Measurements from ENCODE around the gene CUL9. TPM values are rescaled to one million over a fixed set of nuclear protein-coding genes. Genes with fewer than 3 reads are reported as not detected.

The CUL9 gene
- total RNA-seq, 1 experiment from 2014 or later = 6.6 TPM

GRCh38 chr6:43172104-43173007 lies 9.6 kb upstream of the CUL9 start:
- peak; percentile 29 for DNase-seq (ENCODE audit: low read depth)

GRCh38 chr6:43173591-43174262 lies 8.3 kb upstream of the CUL9 start:
- peak; percentile 9 for DNase-seq (ENCODE audit: low read depth)

DNA sequence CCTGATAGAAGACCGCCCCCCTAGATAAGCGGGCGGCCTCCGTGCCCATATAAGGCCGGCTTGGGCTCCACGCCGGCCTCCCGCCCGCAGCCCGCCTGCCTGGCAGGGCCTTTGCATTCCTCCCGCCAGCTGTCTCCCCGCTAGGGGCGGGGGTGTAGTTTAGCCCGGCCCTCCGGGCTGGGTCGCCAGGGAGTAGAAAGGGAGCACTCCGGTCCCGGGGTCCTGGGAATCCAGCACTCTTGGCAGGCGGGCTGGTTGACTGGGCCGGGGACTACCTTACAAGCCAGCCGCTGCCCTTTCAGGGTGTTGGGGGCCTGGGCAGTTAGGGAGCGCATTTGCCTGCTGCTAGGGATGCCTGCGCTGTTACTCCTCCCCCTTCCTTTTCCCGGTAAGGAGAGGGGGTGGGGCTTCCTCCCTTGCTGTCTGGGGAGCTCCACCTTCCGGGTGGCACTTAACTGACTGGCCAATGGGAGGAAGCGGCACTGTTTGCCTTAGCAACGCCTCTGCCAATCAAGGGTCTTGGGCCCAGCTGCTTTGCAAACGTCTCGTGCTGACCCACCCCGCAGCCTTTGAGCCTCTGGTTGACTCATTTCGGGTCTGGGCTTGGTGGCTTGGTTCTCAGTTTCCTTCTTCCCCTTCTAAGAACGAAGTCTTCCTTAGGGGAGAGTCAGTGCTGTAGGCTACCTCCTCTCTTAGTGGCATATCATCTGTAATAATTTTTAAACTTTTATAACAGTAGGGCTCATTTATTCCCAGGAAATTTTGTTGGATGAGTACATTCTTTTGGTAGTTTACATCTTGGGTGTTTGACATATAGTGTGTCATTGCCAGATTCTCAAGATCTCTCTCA lies 7.5 kb upstream of the CUL9 start:
- DNase-seq (ENCODE audit: low read depth) = peak; percentile 99

- DNase-seq (ENCODE audit: low read depth) = no peak
These were observed 6.1 kb upstream of the CUL9 start for GRCh38 chr6:43175676-43176422.

DNA sequence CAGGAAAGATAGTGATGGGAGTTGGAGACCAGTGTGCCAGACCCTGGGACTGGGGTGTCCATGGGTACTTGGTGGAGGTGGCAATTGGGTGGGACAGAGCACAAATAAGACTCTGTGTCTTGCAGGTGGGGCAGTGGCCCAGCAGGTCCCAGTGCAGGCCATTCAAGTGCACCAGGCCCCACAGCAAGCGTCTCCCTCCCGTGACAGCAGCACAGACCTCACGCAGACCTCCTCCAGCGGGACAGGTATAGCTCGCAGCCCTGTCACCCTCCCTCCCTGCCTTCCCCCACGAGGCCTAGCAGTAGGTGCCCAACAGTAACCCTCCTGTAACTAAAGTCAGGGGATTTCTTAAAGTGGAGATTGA lies 5.6 kb upstream of the CUL9 start:
- no peak for DNase-seq (ENCODE audit: low read depth)

GRCh38 chr6:43178150-43178549 lies 3.8 kb upstream of the CUL9 start:
- DNase-seq (ENCODE audit: low read depth) = no peak

- no peak for DNase-seq (ENCODE audit: low read depth)
These were observed 2.8 kb upstream of the CUL9 start for GRCh38 chr6:43178951-43179830.

DNA sequence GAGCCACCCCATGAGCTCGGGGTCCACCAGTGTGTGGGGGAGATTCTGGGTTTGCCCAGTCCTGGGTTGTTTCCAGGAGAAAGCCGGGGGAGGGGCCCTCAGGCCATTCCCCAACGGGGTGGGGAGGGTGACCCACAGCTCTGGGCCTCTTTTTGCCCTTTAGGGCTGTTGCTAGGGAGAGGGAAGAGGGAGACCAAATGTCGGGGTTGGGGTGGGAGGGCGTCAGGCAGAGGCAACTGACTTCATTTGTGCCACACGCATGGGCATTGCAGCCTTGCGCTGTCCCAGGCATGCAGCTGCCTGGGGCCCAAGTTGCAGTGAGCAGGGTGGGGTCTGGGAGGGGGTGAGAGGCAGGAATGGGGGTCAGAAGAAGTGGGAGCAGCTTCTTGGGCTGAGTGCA lies 1.9 kb upstream of the CUL9 start:
- no peak for DNase-seq (ENCODE audit: low read depth)

- peak; percentile 9 for DNase-seq (ENCODE audit: low read depth)
These were observed 1.0 kb upstream of the CUL9 start for GRCh38 chr6:43180985-43181384.

GRCh38 chr6:43181621-43181941 lies 415 bp upstream of the CUL9 start:
- DNase-seq (ENCODE audit: low read depth) = no peak

DNA sequence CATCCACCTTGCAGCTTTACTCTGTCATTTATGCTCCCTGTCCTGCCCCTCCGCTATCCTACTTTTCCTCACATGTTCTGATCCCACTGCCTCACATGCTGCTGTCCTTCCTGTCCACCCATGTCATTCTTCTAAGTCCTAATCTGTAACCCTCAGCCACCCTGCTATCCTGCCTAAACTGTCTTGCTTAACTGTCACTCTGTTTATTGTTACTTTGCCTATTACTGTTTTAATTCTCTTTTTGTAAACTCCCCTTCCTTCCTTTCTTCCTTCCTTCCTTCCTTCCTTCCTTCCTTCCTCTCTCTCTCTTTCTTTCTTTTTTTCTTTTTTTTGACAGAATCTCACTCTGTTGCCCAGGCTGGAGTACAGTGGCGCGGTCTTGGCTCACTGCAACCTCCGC lies 1.4 kb downstream of the CUL9 start:
- no peak for DNase-seq (ENCODE audit: low read depth)

DNA sequence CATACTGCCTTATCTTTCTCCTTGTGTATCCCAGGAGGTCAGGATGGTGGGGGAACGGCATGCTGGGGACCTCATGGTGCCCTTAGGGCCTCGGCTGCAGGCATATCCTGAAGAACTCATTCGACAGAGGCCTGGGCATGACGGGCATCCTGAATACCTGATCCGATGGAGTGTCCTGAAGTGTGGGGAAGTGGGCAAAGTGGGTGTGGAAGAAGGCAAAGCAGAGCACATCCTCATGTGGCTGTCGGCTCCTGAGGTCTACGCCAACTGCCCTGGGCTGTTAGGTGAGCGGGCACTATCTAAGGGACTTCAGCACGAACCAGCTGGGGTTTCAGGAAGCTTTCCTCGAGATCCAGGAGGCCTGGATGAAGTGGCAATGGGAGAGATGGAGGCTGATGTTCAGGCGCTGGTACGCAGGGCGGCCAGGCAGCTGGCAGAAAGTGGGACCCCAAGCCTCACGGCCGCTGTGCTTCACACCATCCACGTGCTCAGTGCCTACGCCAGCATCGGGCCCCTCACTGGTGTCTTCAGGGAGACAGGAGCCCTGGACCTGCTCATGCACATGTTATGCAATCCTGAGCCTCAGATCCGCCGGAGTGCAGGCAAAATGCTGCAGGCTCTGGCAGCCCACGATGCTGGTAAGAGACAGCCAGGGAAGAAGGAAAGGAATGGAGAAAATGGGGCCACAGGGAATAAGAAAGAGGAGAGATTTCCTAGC lies 2.4 kb downstream of the CUL9 start:
- DNase-seq (ENCODE audit: low read depth) = no peak

- no peak for DNase-seq (ENCODE audit: low read depth)
These were observed 3.5 kb downstream of the CUL9 start for GRCh38 chr6:43185391-43185985.

GRCh38 chr6:43186019-43186418 lies 4.0 kb downstream of the CUL9 start:
- DNase-seq (ENCODE audit: low read depth) = no peak

DNA sequence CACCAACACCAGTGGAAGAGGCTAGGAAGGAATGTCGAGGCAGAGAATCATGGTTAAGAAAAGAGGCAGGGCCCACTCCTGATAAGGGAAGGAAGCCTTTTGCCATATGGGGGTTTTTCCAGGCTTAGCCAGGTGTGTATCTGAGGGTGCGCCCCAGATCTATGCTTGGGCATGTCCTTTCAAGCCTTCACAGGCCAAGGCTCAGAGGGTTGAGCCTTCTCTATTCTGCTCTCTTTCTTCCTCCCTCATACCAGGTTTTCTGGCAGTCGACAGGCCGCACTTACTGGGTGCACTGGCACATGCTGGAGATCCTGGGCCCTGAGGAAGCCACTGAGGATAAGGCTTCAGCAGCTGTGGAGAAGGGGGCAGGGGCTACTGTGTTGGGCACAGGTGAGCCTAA lies 4.7 kb downstream of the CUL9 start:
- DNase-seq (ENCODE audit: low read depth) = no peak

DNA sequence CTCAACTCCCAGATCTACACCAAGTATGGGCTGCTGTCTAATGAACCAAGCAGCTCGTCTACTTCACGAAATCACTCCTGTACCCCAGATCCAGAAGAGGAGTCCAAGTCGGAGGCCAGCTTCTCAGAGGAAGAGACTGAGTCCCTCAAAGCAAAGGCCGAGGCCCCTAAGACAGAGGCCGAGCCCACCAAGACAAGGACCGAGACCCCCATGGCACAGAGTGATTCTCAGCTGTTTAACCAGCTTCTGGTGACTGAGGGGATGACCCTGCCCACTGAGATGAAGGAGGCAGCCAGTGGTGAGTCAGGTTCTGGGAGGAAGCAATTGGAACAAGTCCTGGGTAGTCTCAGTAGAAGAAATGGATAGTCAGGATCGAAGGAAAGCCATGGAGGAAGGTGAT lies 5.8 kb downstream of the CUL9 start:
- no peak for DNase-seq (ENCODE audit: low read depth)

GRCh38 chr6:43188426-43188825 lies 6.4 kb downstream of the CUL9 start:
- no peak for DNase-seq (ENCODE audit: low read depth)

DNA sequence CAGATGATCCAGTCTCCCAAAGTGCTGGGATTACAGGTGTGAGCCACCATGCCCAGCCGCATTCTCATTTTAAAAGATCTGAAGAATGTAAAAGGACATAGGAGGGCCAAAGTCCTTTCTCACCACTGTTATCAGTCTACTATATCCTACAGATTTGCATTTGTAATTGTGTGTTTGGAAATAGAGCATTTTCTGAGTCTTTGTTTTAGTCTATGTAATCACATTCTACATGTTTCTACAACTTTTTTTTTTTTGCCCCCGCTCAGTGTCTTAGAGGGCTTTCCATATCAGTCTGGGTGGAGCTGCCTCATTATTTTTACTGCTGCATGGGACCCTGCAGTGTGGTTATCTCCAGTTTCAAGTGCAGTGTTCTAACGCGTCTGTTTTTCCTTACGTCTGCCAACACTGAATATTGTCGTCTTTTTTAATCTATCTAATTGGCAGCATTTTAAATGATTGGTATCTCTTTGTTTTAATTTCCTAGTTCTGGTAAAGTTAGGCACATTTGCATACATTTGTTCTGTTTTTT lies 7.8 kb downstream of the CUL9 start:
- DNase-seq (ENCODE audit: low read depth) = no peak

GRCh38 chr6:43192911-43193310 lies 10.9 kb downstream of the CUL9 start:
- DNase-seq (ENCODE audit: low read depth) = no peak

Data from RPMI7951 (cell line).